Measurements from ENCODE around the gene CDPF1.

- TF ChIP-seq CTCF (IDR thresholded peaks at IDR 0.05; ENCODE audit: poor library complexity, severe bottlenecking) = no peak
- no peak for TF ChIP-seq EZH2 (IDR thresholded peaks at IDR 0.05; ENCODE audit: borderline replicate concordance, insufficient read depth, low read length, poor library complexity, severe bottlenecking)
- no peak for TF ChIP-seq POLR2AphosphoS5 (IDR thresholded peaks at IDR 0.05)
- no peak for TF ChIP-seq MXI1 (conservative IDR thresholded peaks at IDR 0.05; ENCODE audit: poor library complexity, severe bottlenecking)
- no peak for TF ChIP-seq SMC3 (conservative IDR thresholded peaks at IDR 0.05; ENCODE audit: poor library complexity)
- no peak for TF ChIP-seq RAD21 (conservative IDR thresholded peaks at IDR 0.05)
- no peak for TF ChIP-seq EP300 (conservative IDR thresholded peaks at IDR 0.05; ENCODE audit: poor library complexity, severe bottlenecking)
- TF ChIP-seq TAF1 (IDR thresholded peaks at IDR 0.05; ENCODE audit: low read depth) = no peak
- TF ChIP-seq REST (IDR thresholded peaks at IDR 0.05; ENCODE audit: borderline replicate concordance) = no peak
Measured at GRCh38 chr22:46292173-46292572, 42.1 kb upstream of the CDPF1 start.
